Effector memory CD8-positive, alpha-beta T cell (primary cell): Measurements from ENCODE around the gene XPR1.
"Not testable (repeated sequence)": the region's sequence is repeated elsewhere in the genome, so short reads cannot be mapped to it uniquely, and the experiment has no call there.

Source experiments
- ATAC-seq: fragments of 150-1000 bp; cut with Tn5 transposase; replicated peaks from 2 replicates; pipeline ENCODE4 v1.10.0; 2021; ENCODE audit warnings: mild to moderate bottlenecking, moderate library complexity
- DNase-seq, 3 experiments: peaks; one replicate each; pipeline ENCODE4 v3.0.0; 2021
- H3K27ac Mint-ChIP-seq, 2 donors: one replicate each; pipeline ENCODE4 v1.8.0; 2022; ENCODE audit warnings: mild to moderate bottlenecking in 2 of 2, mixed read lengths in 2 of 2, moderate library complexity in 2 of 2
- H3K27me3 Mint-ChIP-seq, 2 donors: one replicate each; pipeline ENCODE4 v1.8.0; 2022; ENCODE audit warnings: mixed read lengths in 2 of 2
- H3K36me3 Mint-ChIP-seq: one replicate; pipeline ENCODE4 v1.8.0; 2022; ENCODE audit warnings: mild to moderate bottlenecking, moderate library complexity, mixed read lengths; ENCODE audit not compliant: insufficient read depth
- H3K4me1 Mint-ChIP-seq, 2 donors: one replicate each; pipeline ENCODE4 v1.8.0; 2022; ENCODE audit warnings: low read depth in 2 of 2, mixed read lengths in 2 of 2
- H3K4me3 Mint-ChIP-seq, 2 donors: one replicate each; pipeline ENCODE4 v1.8.0; 2022; ENCODE audit warnings: mild to moderate bottlenecking in 2 of 2, mixed read lengths in 2 of 2, moderate library complexity in 2 of 2
- H3K9me3 Mint-ChIP-seq, 2 donors: one replicate each; pipeline ENCODE4 v1.8.0; 2022; ENCODE audit warnings: mixed read lengths in 2 of 2

XPR1 gene

GRCh38 chr1:180773210-180773865 lies 141.5 kb downstream of the XPR1 start:
- ATAC-seq (no peak), DNase-seq (no peak)
- Mint-ChIP-seq H3K4me1 (peaks cover 17 to 24% of the 10 kb centered on the region in 2 donors), H3K9me3 (peaks cover 0 to 7% of the 10 kb centered on the region in 2 donors), H3K27ac (no peak overlapping the region), H3K4me3 (no peak overlapping the region), H3K36me3 (peaks cover 2% of the 10 kb centered on the region), H3K27me3 (no peaks in the 10 kb centered on the region)

- Mint-ChIP-seq H3K9me3 (no peaks in the 10 kb centered on the region), H3K36me3 (peaks cover 2% of the 10 kb centered on the region), H3K4me1 (peaks cover 9 to 24% of the 10 kb centered on the region in 2 donors), H3K27me3 (no peaks in the 10 kb centered on the region), H3K4me3 (no peak overlapping the region), H3K27ac (no peak overlapping the region)
- no peak for DNase-seq
- no peak for ATAC-seq
Observed at GRCh38 chr1:180775801-180776200, 144.0 kb downstream of the XPR1 start.

GRCh38 chr1:180777072-180777689 lies 145.4 kb downstream of the XPR1 start:
- Mint-ChIP-seq H3K9me3 (no peaks in the 10 kb centered on the region), H3K27ac (no peak overlapping the region), H3K27me3 (no peaks in the 10 kb centered on the region), H3K36me3 (peaks cover 2% of the 10 kb centered on the region), H3K4me1 (peaks cover 11 to 21% of the 10 kb centered on the region in 2 donors), H3K4me3 (no peak overlapping the region)
- DNase-seq (no peak), ATAC-seq (no peak)

GRCh38 chr1:180778782-180779398 lies 147.1 kb downstream of the XPR1 start:
- Mint-ChIP-seq H3K36me3 (peaks cover 2% of the 10 kb centered on the region), H3K27me3 (no peaks in the 10 kb centered on the region), H3K27ac (no peak overlapping the region), H3K4me1 (peaks cover 7 to 14% of the 10 kb centered on the region in 2 donors), H3K9me3 (no peaks in the 10 kb centered on the region), H3K4me3 (no peak overlapping the region)
- DNase-seq (no peak), ATAC-seq (no peak)

- ATAC-seq: no peak
- Mint-ChIP-seq H3K36me3 (no peaks in the 10 kb centered on the region), H3K9me3 (no peaks in the 10 kb centered on the region), H3K4me3 (no peak overlapping the region), H3K27me3 (no peaks in the 10 kb centered on the region), H3K27ac (no peak overlapping the region), H3K4me1 (peaks cover 7 to 14% of the 10 kb centered on the region in 2 donors)
- DNase-seq: no peak
Observed at GRCh38 chr1:180779584-180779983, 147.8 kb downstream of the XPR1 start.

GRCh38 chr1:180781718-180782117 lies 149.9 kb downstream of the XPR1 start:
- Mint-ChIP-seq H3K27me3 (no peaks in the 10 kb centered on the region), H3K27ac (no peak overlapping the region), H3K4me1 (peaks cover 11 to 14% of the 10 kb centered on the region in 2 donors), H3K9me3 (no peaks in the 10 kb centered on the region), H3K36me3 (peaks cover 2% of the 10 kb centered on the region), H3K4me3 (no peak overlapping the region)
- DNase-seq (no peak), ATAC-seq (no peak)

GRCh38 chr1:180785291-180785690 lies 153.5 kb downstream of the XPR1 start:
- no peak for DNase-seq
- H3K9me3 Mint-ChIP-seq: no peaks in the 10 kb centered on the region
- no peaks in the 10 kb centered on the region for H3K27me3 Mint-ChIP-seq
- peaks cover 8% of the 10 kb centered on the region for H3K36me3 Mint-ChIP-seq
- H3K4me3 Mint-ChIP-seq: no peak overlapping the region
- ATAC-seq: no peak
- no peak overlapping the region for H3K27ac Mint-ChIP-seq
- H3K4me1 Mint-ChIP-seq: peaks cover 7 to 8% of the 10 kb centered on the region in 2 donors

- Mint-ChIP-seq H3K36me3 (peaks cover 8% of the 10 kb centered on the region), H3K27ac (no peak overlapping the region), H3K9me3 (no peaks in the 10 kb centered on the region), H3K4me1 (peaks cover 5 to 8% of the 10 kb centered on the region in 2 donors), H3K4me3 (no peak overlapping the region), H3K27me3 (no peaks in the 10 kb centered on the region)
- DNase-seq (no peak), ATAC-seq (no peak)
Observed at GRCh38 chr1:180785887-180786286, 154.1 kb downstream of the XPR1 start.

- Mint-ChIP-seq H3K4me1 (peaks cover 5 to 8% of the 10 kb centered on the region in 2 donors), H3K27ac (no peak overlapping the region), H3K36me3 (peaks cover 8% of the 10 kb centered on the region), H3K4me3 (no peak overlapping the region), H3K9me3 (no peaks in the 10 kb centered on the region), H3K27me3 (no peaks in the 10 kb centered on the region)
- no peak for ATAC-seq
- no peak for DNase-seq
Observed at GRCh38 chr1:180786624-180787023, 154.8 kb downstream of the XPR1 start.

- H3K27ac Mint-ChIP-seq: no peak overlapping the region
- no peak for ATAC-seq
- no peak overlapping the region for H3K4me3 Mint-ChIP-seq
- peaks cover 5% of the 10 kb centered on the region in 2 donors for H3K4me1 Mint-ChIP-seq
- no peaks in the 10 kb centered on the region for H3K27me3 Mint-ChIP-seq
- DNase-seq: no peak
- H3K36me3 Mint-ChIP-seq: peaks cover 8% of the 10 kb centered on the region
- no peaks in the 10 kb centered on the region for H3K9me3 Mint-ChIP-seq
Observed at GRCh38 chr1:180787628-180788307, 155.9 kb downstream of the XPR1 start.

GRCh38 chr1:180789460-180789859 lies 157.6 kb downstream of the XPR1 start:
- Mint-ChIP-seq H3K27ac (no peak overlapping the region), H3K4me1 (peaks cover 7 to 8% of the 10 kb centered on the region in 2 donors), H3K9me3 (no peaks in the 10 kb centered on the region)

GRCh38 chr1:180791152-180791551 lies 159.3 kb downstream of the XPR1 start:
- not testable (repeated sequence) for DNase-seq, H3K4me3 Mint-ChIP-seq, H3K9me3 Mint-ChIP-seq, H3K27ac Mint-ChIP-seq, H3K4me1 Mint-ChIP-seq, H3K36me3 Mint-ChIP-seq, ATAC-seq, H3K27me3 Mint-ChIP-seq

More at GRCh38 chr1:180789460-180789859, 157.6 kb downstream of the XPR1 start:
- ATAC-seq (no peak), DNase-seq (no peak)
- Mint-ChIP-seq H3K27me3 (no peaks in the 10 kb centered on the region), H3K36me3 (peaks cover 8% of the 10 kb centered on the region), H3K4me3 (no peak overlapping the region)

- Mint-ChIP-seq H3K36me3 (peaks cover 6% of the 10 kb centered on the region), H3K27ac (no peak overlapping the region), H3K4me3 (no peak overlapping the region), H3K27me3 (no peaks in the 10 kb centered on the region), H3K9me3 (no peaks in the 10 kb centered on the region), H3K4me1 (peaks cover 4 to 10% of the 10 kb centered on the region in 2 donors)
- DNase-seq (no peak), ATAC-seq (no peak)
Observed at GRCh38 chr1:180791806-180792205, 160.0 kb downstream of the XPR1 start.
